Stimulated activated effector memory CD8-positive, alpha-beta T cell treated with anti-CD3 and anti-CD28 coated beads, Interleukin-12 subunit alpha, Interleukin-12 subunit beta, amount 100 ng/mL, for 72 hours (primary cell): ENCODE measurements around the gene IL36A.
A peak's percentile ranks its signal among the peaks of the same experiment; 100 is the strongest.

Source experiments
- ATAC-seq: fragments of 150-1000 bp; cut with Tn5 transposase; 2 replicates; pipeline ENCODE4 v1.10.0; 2021
- DNase-seq, 2 donors: peaks; one replicate each; pipeline ENCODE4 v3.0.0; 2021 to 2022; ENCODE audit warnings: low spot score in 2 of 2
- H3K27ac Mint-ChIP-seq: one replicate; pipeline ENCODE4 v1.8.0; 2022; ENCODE audit warnings: mild to moderate bottlenecking, mixed read lengths
- H3K36me3 Mint-ChIP-seq: one replicate; pipeline ENCODE4 v1.8.0; 2022; ENCODE audit warnings: mild to moderate bottlenecking, mixed read lengths
- H3K4me1 Mint-ChIP-seq: one replicate; pipeline ENCODE4 v1.8.0; 2022; ENCODE audit warnings: mixed read lengths
- H3K4me3 Mint-ChIP-seq: one replicate; pipeline ENCODE4 v1.8.0; 2022; ENCODE audit warnings: mild to moderate bottlenecking, mixed read lengths
- H3K9me3 Mint-ChIP-seq: one replicate; pipeline ENCODE4 v1.8.0; 2022; ENCODE audit warnings: mixed read lengths

IL36A gene

GRCh38 chr2:113018509-113018908 is 13.2 kb downstream of the IL36A start:
- Mint-ChIP-seq H3K36me3 (no peaks in the 10 kb centered on the region), H3K27ac (no peak overlapping the region), H3K4me3 (no peak overlapping the region), H3K9me3 (peaks cover 2% of the 10 kb centered on the region), H3K4me1 (no peaks in the 10 kb centered on the region)
- DNase-seq (no peak), ATAC-seq (no peak)

- no peaks in the 10 kb centered on the region for H3K36me3 Mint-ChIP-seq
- ATAC-seq (no peak), DNase-seq (no peak)
- no peak overlapping the region for H3K4me3 Mint-ChIP-seq
- H3K27ac Mint-ChIP-seq: no peak overlapping the region
- peaks cover 2% of the 10 kb centered on the region for H3K9me3 Mint-ChIP-seq
- H3K4me1 Mint-ChIP-seq: no peaks in the 10 kb centered on the region
These were observed 16.1 kb downstream of the IL36A start for GRCh38 chr2:113021312-113021711.

GRCh38 chr2:113024764-113025163 is 19.5 kb downstream of the IL36A start:
- Mint-ChIP-seq H3K4me3 (no peak overlapping the region), H3K36me3 (no peaks in the 10 kb centered on the region), H3K9me3 (no peaks in the 10 kb centered on the region), H3K4me1 (no peaks in the 10 kb centered on the region), H3K27ac (no peak overlapping the region)
- ATAC-seq: no peak
- no peak for DNase-seq

- H3K4me3 Mint-ChIP-seq: no peak overlapping the region
- no peaks in the 10 kb centered on the region for H3K4me1 Mint-ChIP-seq
- ATAC-seq: no peak
- H3K9me3 Mint-ChIP-seq: no peaks in the 10 kb centered on the region
- H3K27ac Mint-ChIP-seq: no peak overlapping the region
- DNase-seq: no peak
- no peaks in the 10 kb centered on the region for H3K36me3 Mint-ChIP-seq
These were observed 20.5 kb downstream of the IL36A start for GRCh38 chr2:113025737-113026136.

GRCh38 chr2:113027691-113028090 is 22.4 kb downstream of the IL36A start:
- no peak for ATAC-seq
- Mint-ChIP-seq H3K4me3 (no peak overlapping the region), H3K9me3 (no peaks in the 10 kb centered on the region), H3K36me3 (no peaks in the 10 kb centered on the region), H3K27ac (no peak overlapping the region), H3K4me1 (no peaks in the 10 kb centered on the region)
- no peak for DNase-seq

- H3K36me3 Mint-ChIP-seq: no peaks in the 10 kb centered on the region
- no peak overlapping the region for H3K27ac Mint-ChIP-seq
- H3K9me3 Mint-ChIP-seq: no peaks in the 10 kb centered on the region
- no peak for DNase-seq
- ATAC-seq: no peak
- H3K4me3 Mint-ChIP-seq: no peak overlapping the region
- no peaks in the 10 kb centered on the region for H3K4me1 Mint-ChIP-seq
These were observed 22.9 kb downstream of the IL36A start for GRCh38 chr2:113028112-113028511.

- ATAC-seq (no peak), DNase-seq (no peak)
- Mint-ChIP-seq H3K9me3 (no peaks in the 10 kb centered on the region), H3K36me3 (no peaks in the 10 kb centered on the region), H3K4me3 (no peak overlapping the region), H3K4me1 (no peaks in the 10 kb centered on the region), H3K27ac (no peak overlapping the region)
These were observed 27.5 kb downstream of the IL36A start for GRCh38 chr2:113032737-113033136.

- ATAC-seq (no peak), DNase-seq (no peak)
- no peak overlapping the region for H3K4me3 Mint-ChIP-seq
- H3K36me3 Mint-ChIP-seq: no peaks in the 10 kb centered on the region
- no peaks in the 10 kb centered on the region for H3K9me3 Mint-ChIP-seq
- H3K4me1 Mint-ChIP-seq: no peaks in the 10 kb centered on the region
- H3K27ac Mint-ChIP-seq: no peak overlapping the region
These were observed 28.8 kb downstream of the IL36A start for GRCh38 chr2:113034016-113034415.

- H3K9me3 Mint-ChIP-seq: no peaks in the 10 kb centered on the region
- no peak overlapping the region for H3K27ac Mint-ChIP-seq
- no peaks in the 10 kb centered on the region for H3K36me3 Mint-ChIP-seq
- H3K4me1 Mint-ChIP-seq: no peaks in the 10 kb centered on the region
- ATAC-seq (no peak), DNase-seq (no peak)
- H3K4me3 Mint-ChIP-seq: no peak overlapping the region
These were observed 31.5 kb downstream of the IL36A start for GRCh38 chr2:113036763-113037162.

GRCh38 chr2:113038291-113038690 is 33.0 kb downstream of the IL36A start:
- no peaks in the 10 kb centered on the region for H3K9me3 Mint-ChIP-seq
- no peaks in the 10 kb centered on the region for H3K36me3 Mint-ChIP-seq
- no peak overlapping the region for H3K27ac Mint-ChIP-seq
- H3K4me1 Mint-ChIP-seq: no peaks in the 10 kb centered on the region
- H3K4me3 Mint-ChIP-seq: no peak overlapping the region
- ATAC-seq: no peak
- DNase-seq: no peak

- Mint-ChIP-seq H3K36me3 (no peaks in the 10 kb centered on the region), H3K9me3 (no peaks in the 10 kb centered on the region), H3K4me3 (no peak overlapping the region), H3K27ac (no peak overlapping the region), H3K4me1 (no peaks in the 10 kb centered on the region)
- DNase-seq (no peak), ATAC-seq (no peak)
These were observed 33.9 kb downstream of the IL36A start for GRCh38 chr2:113039158-113039557.

GRCh38 chr2:113039719-113040118 is 34.5 kb downstream of the IL36A start:
- H3K36me3 Mint-ChIP-seq: no peaks in the 10 kb centered on the region
- ATAC-seq (no peak), DNase-seq (no peak)
- no peak overlapping the region for H3K27ac Mint-ChIP-seq
- H3K4me1 Mint-ChIP-seq: no peaks in the 10 kb centered on the region
- no peak overlapping the region for H3K4me3 Mint-ChIP-seq
- H3K9me3 Mint-ChIP-seq: no peaks in the 10 kb centered on the region

GRCh38 chr2:113041871-113042270 is 36.6 kb downstream of the IL36A start:
- Mint-ChIP-seq H3K4me3 (no peak overlapping the region), H3K36me3 (no peaks in the 10 kb centered on the region), H3K4me1 (no peaks in the 10 kb centered on the region), H3K27ac (no peak overlapping the region), H3K9me3 (no peaks in the 10 kb centered on the region)
- DNase-seq (peak in 1 of 2 donors; percentile 44), ATAC-seq (no peak)

GRCh38 chr2:113046465-113046864 is 41.2 kb downstream of the IL36A start:
- Mint-ChIP-seq H3K36me3 (no peaks in the 10 kb centered on the region), H3K9me3 (no peaks in the 10 kb centered on the region), H3K4me3 (no peak overlapping the region), H3K4me1 (no peaks in the 10 kb centered on the region), H3K27ac (no peak overlapping the region)
- no peak for ATAC-seq
- DNase-seq: no peak

- Mint-ChIP-seq H3K9me3 (peaks cover 2% of the 10 kb centered on the region), H3K27ac (no peak overlapping the region), H3K4me1 (no peaks in the 10 kb centered on the region), H3K36me3 (no peaks in the 10 kb centered on the region), H3K4me3 (no peak overlapping the region)
- ATAC-seq (no peak), DNase-seq (peak in 1 of 2 donors; percentile 42)
These were observed 45.9 kb downstream of the IL36A start for GRCh38 chr2:113050921-113051895.

GRCh38 chr2:113052396-113052917 is 47.2 kb downstream of the IL36A start, which contains the start of gene IL36B:
TSS of gene IL36B (minus strand) at chr2:113052867.
- H3K36me3 Mint-ChIP-seq: no peaks in the 10 kb centered on the region
- peaks cover 2% of the 10 kb centered on the region for H3K9me3 Mint-ChIP-seq
- no peak for ATAC-seq
- DNase-seq: no peak
- no peak within 1 kb of the TSS for H3K27ac Mint-ChIP-seq
- no peaks in the 10 kb centered on the region for H3K4me1 Mint-ChIP-seq
- H3K4me3 Mint-ChIP-seq: no peak within 1 kb of the TSS
